Measurements from ENCODE around the gene CUL7.
"Not testable (repeated sequence)": the region's sequence is repeated elsewhere in the genome, so short reads cannot be mapped to it uniquely, and the experiment has no call there.

CUL7 gene

DNA sequence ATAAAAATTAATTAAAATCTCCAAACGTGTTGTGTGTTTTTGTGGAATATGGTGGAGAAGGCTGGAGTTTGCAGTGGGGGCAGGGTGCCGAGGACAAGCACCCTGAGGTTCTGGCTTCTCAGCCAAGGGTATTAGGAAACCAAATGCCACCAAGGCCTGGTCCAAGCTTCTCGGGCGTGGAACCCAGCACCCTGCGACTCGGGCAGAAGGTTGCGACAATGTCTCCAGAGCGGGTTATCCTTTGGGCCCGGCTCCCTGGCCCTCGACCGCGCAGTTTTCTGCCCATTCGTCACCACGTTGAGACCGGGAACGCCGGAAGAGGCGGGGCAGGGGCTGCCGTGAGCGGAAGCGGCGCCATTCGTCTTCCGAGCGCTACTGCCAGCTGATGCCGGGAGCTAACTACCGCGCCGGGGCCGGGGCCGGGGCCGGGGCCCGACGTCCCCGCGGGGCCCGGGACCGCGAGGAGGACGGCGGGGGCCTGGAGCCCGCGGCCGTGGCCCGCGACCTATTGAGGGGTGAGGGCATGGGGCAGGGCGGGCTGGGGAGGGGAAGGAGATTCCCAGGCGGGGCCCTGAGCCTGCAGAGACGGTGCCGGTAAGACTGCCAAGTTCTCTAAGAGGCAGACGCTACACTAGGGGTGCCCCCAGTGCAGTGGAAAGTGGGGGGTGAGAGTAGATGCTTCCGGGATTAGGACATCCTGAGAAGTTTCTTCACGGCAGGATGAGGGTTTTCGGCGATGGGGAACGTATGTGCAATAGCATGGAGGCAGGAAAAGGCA, 32.2 kb downstream of the CUL7 start, which contains the start of gene RRP36:
TSS of gene RRP36 (plus strand) at position 354 of the 778 bp plus-strand sequence. CDS start at position 386, 32 bp downstream.
- H3K4me3 ChIP-seq (ENCODE audit: low read length) = peak within 1 kb of the TSS; percentile 100
- peak; percentile 48 for DNase-seq (ENCODE audit: low read depth, low spot score)

- DNase-seq (ENCODE audit: low read depth, low spot score) = no peak
- H3K4me3 ChIP-seq (ENCODE audit: low read length) = peak overlapping the region; percentile 100
Measured at GRCh38 chr6:43020847-43021246, 32.8 kb downstream of the CUL7 start.

- DNase-seq (ENCODE audit: low read depth, low spot score) = no peak
- no peak overlapping the region for H3K4me3 ChIP-seq (ENCODE audit: low read length)
Measured at GRCh38 chr6:43020052-43020705, 33.5 kb downstream of the CUL7 start.

- no peak for DNase-seq (ENCODE audit: low read depth, low spot score)
- no peak overlapping the region for H3K4me3 ChIP-seq (ENCODE audit: low read length)
Measured at GRCh38 chr6:43019152-43019551, 34.5 kb downstream of the CUL7 start.

GRCh38 chr6:43016943-43017334, 36.7 kb downstream of the CUL7 start:
- DNase-seq (ENCODE audit: low read depth, low spot score) = no peak
- H3K4me3 ChIP-seq (ENCODE audit: low read length) = no peak overlapping the region

DNA sequence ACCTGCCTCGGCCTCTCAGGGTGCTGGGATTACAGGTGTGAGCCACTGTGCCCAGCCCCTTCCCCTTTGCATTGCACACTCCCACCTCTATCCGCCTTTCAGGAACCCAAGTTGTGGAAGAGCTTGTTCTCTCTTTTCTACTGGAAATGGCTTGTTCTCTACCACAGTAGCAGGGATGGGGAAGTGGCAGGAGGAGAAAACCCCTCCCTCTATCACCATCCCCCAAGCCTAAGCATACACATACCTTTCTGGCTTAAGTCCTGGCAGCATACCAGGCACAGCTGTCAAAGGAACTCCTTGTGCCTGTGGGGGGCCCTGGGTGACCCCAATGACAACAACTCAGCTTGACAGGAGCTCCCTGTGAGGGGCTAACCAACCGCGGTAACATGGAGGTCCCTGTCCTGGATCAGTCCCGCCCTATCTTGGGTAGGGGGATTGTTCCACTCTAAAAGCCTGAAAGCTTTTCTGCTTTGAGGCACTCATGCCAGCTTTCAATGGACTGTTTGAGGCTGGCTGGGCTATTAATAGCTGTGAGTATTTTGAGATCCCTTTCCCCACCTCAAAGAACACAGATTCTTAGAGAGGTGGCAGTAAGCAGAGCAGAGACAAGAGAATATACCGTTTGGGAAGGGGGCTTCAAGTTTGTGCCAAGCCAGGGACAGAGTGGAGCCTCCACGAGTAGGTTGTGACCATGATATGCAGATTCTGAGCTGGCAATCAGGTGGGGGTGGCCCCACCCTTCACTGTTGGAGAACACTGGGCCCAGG, 37.3 kb downstream of the CUL7 start:
- no peak for DNase-seq (ENCODE audit: low read depth, low spot score)
- H3K4me3 ChIP-seq (ENCODE audit: low read length) = no peak overlapping the region

DNA sequence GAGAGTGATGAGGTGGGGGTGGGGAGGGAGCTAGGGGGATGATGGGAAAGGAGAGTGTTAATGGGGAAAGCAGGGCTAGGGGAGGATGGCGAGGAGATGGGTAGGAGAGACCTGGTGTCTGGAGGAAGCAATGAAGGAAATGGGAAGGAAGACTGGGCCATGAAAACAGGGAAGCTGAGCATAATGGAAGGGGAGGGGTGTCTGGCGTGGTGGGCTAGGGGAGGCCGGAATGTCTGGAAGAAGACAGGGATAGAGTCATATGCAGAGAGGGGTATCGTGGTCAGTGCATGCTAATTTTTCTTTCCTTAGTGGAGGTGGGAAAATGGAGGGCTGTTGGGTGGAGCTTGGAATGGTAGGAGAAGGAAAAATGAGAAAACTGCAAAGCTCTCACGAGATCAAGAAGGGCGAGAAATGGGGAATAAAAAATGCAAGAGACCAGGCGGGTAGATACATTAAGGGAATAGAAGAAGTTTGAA, 39.2 kb downstream of the CUL7 start:
- no peak for DNase-seq (ENCODE audit: low read depth, low spot score)
- H3K4me3 ChIP-seq (ENCODE audit: low read length) = peak overlapping the region; percentile 79

- DNase-seq (ENCODE audit: low read depth, low spot score) = peak; percentile 100
- H3K4me3 ChIP-seq (ENCODE audit: low read length) = peak within 1 kb of the TSS; percentile 86
Measured at GRCh38 chr6:43013843-43014433, 39.7 kb downstream of the CUL7 start, which contains the start of the genes KLHDC3 and MEA1. KLHDC3 (plus strand) TSS chr6:43014249; CDS start chr6:43017193, 2,944 bp downstream. MEA1 (minus strand) TSS chr6:43013946; CDS start chr6:43013813, 133 bp downstream.

DNA sequence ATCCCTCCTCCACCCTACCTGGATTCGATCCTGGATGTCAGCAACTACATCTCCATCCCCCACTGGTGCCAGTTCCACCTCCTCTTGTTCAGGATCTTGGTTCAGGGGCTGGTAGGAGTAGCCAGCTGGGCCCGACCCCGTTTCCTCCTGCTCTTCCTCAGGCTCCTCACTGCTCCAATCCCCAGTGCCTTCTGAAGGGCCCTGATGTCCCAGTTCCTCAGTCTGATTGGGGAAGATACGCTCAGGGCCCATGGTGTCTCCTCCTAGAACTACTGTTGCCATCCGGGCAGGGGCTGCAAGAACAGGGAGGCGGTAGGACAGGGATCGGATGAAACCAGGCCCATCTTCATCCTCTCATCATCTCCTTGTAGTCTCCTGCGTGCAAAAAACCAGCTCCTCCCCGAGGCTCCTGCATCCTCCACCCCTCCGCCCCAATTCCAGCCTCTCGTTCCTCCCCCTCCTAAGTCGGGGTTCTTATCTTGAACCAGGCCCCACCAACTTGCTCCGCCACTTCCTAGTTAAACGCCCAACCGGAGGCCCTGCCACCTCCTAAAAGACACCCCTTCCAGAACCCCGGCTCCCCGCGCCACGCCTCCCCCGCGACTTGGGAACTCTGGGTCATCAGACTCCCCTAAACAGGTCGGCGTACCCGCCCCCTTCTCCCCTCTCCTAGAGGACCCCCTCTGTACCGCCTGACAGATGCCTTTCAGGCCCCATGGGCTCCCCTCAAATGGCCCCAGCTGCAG, 40.4 kb downstream of the CUL7 start:
- H3K4me3 ChIP-seq (ENCODE audit: low read length) = peak overlapping the region; percentile 86
- DNase-seq (ENCODE audit: low read depth, low spot score) = peak; percentile 36

DNA sequence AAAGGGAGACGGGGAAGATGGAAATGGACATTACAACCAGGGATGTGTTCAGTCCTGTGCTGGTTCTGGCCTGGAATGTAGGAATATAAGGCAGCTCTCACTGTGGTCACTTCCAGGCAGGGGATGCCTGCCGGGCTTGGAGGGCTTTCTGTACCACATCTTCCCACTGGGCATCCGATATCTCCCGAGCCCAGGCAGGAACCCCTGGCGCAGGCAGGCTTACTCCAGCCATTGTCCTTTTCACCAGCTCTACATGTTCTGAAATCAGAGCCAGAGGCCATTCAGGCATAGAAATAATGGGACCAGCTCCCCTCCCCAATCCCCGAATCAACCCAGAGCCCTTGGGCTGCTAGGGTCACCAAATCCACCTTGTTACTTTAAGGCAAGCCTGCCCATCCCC, 41.3 kb downstream of the CUL7 start:
- DNase-seq (ENCODE audit: low read depth, low spot score) = no peak
- H3K4me3 ChIP-seq (ENCODE audit: low read length) = peak overlapping the region; percentile 86

- DNase-seq (ENCODE audit: low read depth, low spot score) = no peak
- H3K4me3 ChIP-seq (ENCODE audit: low read length) = no peak overlapping the region
Measured at GRCh38 chr6:43011207-43011606, 42.4 kb downstream of the CUL7 start.

DNA sequence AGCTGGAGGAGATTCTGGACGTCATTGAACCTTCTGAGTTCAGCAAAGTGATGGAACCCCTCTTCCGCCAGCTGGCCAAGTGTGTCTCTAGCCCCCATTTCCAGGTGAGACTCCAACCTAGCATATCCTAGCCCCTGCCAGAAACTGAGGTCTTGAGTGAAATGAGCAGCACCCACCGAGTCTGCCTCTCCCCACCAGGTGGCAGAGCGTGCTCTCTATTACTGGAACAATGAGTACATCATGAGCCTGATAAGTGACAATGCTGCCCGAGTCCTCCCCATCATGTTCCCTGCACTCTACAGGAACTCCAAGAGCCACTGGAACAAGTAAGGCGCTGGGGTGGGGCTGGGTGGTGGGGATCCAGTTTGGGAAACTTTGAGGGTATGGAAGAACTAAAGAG, 44.5 kb downstream of the CUL7 start:
- H3K4me3 ChIP-seq (ENCODE audit: low read length) = no peak overlapping the region
- DNase-seq (ENCODE audit: low read depth, low spot score) = peak; percentile 48

DNA sequence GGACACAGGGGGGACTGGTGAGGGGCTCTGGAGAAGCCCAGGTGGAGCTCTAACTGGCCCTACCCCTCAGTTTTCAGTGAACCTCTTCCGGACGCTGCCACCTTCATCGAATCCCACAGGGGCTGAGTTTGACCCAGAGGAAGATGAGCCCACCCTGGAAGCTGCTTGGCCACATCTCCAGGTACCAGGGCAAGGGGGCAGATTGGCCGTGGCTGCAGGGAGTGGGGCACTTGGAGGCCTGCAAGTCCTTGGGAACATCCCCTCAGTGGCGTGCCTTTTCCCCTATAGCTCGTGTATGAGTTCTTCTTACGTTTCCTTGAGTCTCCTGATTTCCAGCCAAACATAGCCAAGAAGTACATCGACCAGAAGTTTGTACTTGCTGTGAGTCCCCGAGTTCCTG, 46.5 kb downstream of the CUL7 start:
- DNase-seq (ENCODE audit: low read depth, low spot score) = no peak
- no peak overlapping the region for H3K4me3 ChIP-seq (ENCODE audit: low read length)

DNA sequence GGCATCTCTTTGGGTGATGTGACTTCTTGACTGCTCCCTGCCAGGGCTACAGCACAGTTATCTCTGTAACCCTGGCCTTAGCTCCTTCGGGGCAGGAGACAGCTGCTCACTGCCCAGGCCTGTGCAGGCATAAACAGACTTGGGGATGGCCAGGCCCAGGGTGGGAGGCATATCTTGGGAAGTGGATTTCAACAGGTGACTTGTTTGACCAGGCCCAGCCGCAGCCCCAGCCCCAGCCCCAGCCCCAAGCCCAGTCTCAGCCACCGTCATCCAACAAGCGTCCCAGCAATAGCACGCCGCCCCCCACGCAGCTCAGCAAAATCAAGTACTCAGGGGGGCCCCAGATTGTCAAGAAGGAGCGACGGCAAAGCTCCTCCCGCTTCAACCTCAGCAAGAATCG, 47.4 kb downstream of the CUL7 start:
- no peak overlapping the region for H3K4me3 ChIP-seq (ENCODE audit: low read length)
- DNase-seq (ENCODE audit: low read depth, low spot score) = no peak

DNA sequence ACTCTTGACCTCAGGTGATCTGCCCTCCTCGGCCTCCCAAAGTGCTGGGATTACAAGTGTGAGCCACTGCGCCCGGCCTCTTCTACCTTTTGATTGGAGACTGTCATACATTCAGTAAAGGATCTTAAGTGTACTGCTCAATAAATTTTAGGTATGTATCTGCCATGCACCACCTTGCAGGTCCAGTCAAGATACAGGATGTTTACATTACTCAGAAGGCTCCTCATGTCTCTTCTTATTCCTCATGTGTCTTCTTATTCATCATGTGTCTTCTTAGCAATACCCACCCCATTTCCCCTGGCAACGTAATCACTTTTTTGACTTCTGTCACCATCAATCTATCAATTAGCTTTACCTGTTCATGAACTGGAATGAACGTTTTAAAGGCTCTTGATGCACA, 47.8 kb downstream of the CUL7 start:
- no peak for DNase-seq (ENCODE audit: low read depth, low spot score)
- no peak overlapping the region for H3K4me3 ChIP-seq (ENCODE audit: low read length)

DNA sequence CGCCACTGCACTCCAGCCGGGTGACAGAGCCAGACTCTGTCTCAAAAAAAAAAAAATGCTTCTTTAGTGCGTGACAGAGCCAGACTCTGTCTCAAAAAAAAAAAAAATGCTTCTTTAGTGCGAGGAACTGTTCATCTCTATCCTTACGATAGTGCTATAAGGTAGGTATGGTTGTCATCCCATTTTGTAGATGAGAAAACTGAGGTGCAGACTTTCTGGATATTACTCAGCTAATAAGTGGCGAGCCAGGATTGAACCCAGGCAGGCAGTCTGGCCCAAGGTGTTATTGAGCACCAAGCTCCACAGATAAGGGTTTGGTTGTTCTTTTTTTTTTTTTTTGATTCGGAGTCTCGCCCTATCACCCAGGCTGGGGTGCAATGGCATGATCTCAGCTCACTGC, 51.8 kb downstream of the CUL7 start:
- H3K4me3 ChIP-seq (ENCODE audit: low read length) = no peak overlapping the region
- no peak for DNase-seq (ENCODE audit: low read depth, low spot score)

GRCh38 chr6:42998205-42998604, 55.4 kb downstream of the CUL7 start:
- not testable (repeated sequence) for H3K4me3 ChIP-seq (ENCODE audit: low read length); DNase-seq (ENCODE audit: low read depth, low spot score)

DNA sequence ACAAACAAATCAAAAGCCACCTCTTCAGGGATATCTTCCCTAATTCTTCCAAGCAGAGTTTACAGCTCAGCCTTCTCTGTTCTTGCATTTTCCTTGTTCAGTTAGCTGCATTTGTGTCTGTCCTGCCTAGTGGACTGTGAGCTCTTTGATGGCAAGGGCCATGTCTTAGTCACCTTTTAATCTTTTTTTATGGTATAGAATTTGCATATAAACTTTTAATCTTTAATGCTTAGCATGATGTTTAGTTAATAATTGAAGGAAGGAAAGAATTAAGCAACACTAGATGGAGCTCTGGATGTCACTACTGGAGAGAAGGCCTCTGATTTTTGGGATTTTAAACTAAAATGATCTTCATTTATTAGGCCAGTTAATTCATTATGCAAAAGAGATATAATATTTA, 57.1 kb downstream of the CUL7 start:
- no peak overlapping the region for H3K4me3 ChIP-seq (ENCODE audit: low read length)
- DNase-seq (ENCODE audit: low read depth, low spot score) = no peak

DNA sequence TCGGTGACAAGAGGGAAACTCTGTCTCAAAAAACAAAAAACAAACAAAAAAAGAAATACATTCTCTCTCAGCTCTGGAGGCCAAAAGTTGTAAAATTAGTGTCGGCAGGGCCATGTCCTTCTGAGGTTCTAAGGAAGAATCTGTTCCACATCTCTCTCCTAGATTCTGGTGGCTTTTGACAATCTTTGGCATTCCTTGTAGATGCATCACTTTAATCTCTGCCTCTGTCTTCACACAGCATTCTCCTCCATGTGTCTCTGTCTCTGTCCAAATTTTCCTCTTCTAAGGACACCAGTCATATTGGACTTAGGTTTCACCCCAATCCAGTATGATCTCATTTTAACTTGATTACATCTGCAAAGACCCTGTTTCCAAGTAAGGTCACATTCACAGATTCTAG, 60.2 kb downstream of the CUL7 start:
- no peak for DNase-seq (ENCODE audit: low read depth, low spot score)

More for the DNA sequence above, 60.2 kb downstream of the CUL7 start:
- H3K4me3 ChIP-seq (ENCODE audit: low read length) = no peak overlapping the region

Data from Jurkat, Clone E6-1 (cell line).